Measurements from ENCODE around the gene C17orf75.
"Not testable (repeated sequence)": the region's sequence is repeated elsewhere in the genome, so short reads cannot be mapped to it uniquely, and the experiment has no call there.

The C17orf75 gene

DNA sequence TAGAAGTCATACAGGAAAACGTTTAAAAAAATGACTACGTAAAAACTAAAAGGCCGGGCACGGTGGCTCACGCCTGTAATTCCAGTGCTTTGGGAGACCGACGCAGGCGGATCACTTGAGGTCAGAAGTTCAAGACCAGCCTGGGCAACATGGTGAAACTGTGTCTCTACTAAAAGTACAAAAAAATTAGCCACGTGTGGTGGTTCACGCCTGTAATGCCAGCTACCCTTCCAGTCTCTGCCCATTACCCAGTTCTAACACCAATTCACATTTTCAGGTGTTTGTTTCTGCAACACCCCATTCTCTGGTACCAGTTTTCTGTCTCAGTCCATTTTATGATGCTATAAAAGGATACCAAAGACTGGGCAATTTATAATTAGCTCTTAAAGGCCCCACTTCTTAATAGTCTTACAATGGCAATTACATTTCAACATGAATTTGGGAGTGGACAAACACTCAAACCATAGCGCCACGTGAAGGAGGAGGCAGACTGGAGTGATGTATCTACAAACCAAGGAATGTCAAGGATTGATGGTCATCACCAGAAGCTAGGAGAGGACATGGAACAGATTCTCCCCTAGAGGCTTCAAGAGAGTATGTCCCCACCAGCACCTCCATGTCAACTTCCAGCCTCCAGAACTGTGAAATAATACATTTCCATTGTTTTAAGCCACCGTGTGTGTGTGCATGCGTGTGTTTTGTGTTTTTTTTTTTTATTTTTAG, 791 bp upstream of the C17orf75 start:
- DNase-seq: no peak

DNA sequence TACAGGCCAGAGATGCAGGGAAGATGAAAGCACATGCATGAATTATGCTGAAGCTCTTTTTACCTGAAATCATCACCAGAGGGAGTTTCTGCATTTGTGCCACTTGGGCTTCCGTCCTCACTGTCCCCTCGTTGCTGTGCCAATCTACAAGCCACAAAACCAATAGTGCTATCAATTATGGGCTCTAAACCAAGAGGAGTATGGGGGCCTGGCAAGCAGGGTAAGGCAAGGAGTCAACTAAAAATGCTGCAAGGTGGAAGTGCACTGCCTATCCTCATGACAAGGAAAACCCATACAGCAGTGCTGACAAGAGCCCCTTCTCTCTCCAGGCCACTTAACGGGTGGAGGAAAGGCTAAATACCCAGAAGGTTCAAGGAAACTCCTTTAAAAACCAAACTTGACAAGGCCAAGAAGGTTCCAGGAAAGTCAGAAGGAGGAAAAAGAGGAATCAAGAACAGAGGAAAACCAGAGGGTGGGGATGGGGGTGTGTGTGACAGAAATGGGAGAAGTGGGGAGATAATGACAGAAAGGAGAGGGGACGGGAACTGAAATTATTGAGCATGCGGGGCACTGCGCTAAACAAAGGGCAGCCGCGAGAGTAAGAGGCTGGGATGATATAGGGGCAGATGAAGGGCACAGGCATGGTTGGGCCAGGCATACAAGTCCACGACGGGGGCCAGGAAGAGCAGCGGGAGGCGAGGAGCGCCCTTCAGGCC, 674 bp downstream of the C17orf75 start:
- peak; percentile 44 for DNase-seq

DNA sequence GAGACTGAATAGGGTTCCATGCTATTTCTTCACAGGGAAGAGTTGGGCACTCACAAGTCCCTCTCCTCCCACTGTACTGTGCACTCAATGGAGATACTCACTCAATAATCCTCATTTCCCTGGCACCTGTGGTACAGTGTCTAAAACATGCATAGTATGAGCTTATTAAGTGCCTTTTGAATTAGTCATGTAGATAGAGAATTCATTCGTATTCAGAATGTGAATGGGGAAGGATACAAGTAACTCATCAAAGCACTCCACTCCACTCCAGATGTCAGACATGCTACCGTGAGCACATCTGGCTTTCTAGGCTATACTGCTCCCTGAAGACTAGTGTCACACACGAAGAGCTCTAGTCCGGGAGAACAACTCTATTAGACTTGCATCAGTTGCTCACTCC, 6.3 kb downstream of the C17orf75 start:
- no peak for DNase-seq

- DNase-seq: no peak
These were observed 6.9 kb downstream of the C17orf75 start for GRCh38 chr17:32335046-32335445.

DNA sequence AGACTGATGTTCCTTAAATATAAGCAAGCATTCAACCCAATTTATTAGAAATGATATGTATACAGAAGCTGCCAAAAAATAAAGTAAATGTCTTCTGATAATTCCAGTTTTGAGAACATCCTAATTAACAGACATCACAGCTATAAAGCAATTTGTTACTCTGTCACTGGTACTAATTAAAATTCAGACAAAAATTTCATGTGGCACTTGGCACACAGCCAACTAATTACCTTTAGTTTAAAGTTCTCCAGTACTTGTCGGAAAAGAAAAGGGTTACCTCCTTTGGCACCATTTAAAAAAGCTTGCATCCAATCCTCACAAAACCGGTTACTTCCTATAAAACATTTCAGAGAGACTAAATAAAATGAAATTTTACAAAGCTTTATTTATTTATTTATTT, 8.8 kb downstream of the C17orf75 start:
- no peak for DNase-seq

- no peak for DNase-seq
These were observed 10.5 kb downstream of the C17orf75 start for GRCh38 chr17:32331243-32332040.

DNA sequence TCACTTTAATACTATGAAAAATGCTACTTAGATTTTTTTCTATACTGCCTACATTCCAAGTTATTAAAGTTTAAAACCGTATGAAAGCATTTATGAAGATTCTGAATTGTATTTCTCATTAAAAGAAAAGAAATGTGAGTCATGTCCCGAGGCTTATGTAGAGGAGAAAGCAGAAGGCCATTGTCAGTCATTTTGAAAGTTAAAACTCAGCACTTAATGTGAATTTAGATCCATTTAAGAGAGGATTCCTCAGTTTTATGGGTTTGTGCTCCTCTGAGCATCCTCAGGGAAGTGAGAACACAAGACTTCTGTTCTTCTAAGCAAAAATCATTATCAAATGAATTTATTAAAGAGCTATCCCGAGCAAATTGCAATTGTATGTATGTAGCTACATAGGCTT, 11.8 kb downstream of the C17orf75 start:
- no peak for DNase-seq

DNA sequence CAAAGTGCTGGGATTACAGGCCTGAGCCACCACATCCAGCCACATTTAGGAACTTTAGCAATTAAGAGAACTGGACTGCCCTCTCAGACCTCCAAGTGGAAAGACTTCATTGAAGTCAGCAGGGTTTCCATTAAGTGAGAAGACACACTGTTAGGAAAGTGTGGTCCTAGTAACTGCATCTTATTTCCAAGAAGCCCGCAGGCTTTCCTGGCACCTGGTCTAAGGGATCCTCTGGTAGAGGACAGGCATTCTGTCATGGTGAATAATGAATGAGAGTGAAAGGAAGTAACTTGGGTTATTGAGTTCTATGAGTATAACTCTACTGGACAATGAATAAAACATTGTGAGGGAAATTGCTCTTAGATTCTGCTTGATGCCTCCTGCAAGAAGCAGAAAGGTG, 14.1 kb downstream of the C17orf75 start:
- DNase-seq: no peak

- DNase-seq: peak; percentile 10
These were observed 18.0 kb downstream of the C17orf75 start for GRCh38 chr17:32323811-32324491.

DNA sequence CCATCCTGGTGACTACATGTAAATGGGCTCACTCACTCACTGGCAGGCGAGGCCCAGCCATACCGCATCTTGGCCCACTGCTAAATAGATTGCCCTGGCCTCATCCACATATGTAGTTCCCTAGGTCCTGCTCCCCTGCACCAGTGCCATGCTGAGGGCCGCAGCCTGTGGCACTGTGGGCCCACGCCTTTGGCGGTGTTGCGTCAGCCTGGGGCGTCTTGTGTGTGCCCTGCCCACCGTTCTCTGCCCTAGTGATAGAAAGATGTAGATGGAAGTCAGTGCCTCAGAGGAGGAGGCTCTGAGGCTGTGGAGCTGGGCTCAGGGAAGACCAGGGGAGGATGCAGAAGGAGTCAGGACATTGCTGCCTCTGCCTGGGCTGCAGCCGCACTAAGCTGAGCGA, 18.9 kb downstream of the C17orf75 start:
- DNase-seq: no peak

GRCh38 chr17:32320847-32321246, 21.1 kb downstream of the C17orf75 start:
- DNase-seq: no peak

DNA sequence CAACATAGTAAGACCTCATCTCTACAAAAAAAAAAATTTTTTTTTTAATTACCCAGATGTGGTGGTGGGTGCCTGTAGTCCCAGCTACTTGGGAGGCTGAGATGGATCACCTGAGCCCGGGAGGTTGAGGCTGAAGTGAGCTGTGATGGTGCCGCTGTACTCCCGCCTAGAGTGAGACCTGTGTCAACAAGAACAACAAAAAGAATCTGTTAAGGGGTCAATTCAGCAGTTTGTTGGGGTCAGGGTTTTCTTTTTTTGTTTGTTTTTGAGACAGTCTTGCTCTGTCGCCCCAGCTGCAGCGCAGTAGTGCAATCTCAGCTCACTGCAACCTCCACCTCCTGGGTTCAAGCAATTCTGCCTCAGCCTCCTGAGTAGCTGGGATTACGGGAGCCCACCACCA, 21.9 kb downstream of the C17orf75 start:
- not testable (repeated sequence) for DNase-seq

- DNase-seq: peak; percentile 73
These were observed 22.4 kb downstream of the C17orf75 start for GRCh38 chr17:32319548-32319905.

- no peak for DNase-seq
These were observed 23.9 kb downstream of the C17orf75 start for GRCh38 chr17:32318071-32318470.

DNA sequence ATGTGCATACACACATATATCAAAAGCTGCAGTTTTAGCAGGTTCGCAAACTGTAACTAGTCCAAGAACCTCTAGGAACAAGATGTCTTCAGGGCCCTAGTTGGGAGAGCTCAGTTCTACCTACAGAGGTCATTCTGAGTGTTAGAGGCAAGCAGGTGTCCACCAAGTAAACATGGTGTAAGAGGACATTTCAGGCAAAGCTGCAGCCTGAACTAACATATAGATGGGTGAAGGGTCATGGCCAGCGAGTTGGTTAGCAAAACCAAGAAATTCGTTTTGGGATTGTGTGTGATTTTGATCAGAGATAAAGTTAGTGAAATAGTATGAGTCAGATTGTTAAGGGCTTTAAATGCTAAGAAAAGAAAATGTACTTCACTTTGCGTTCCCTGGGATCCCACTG, 24.6 kb downstream of the C17orf75 start:
- DNase-seq: no peak

- not testable (repeated sequence) for DNase-seq
These were observed 25.3 kb downstream of the C17orf75 start for GRCh38 chr17:32316653-32317052.

GRCh38 chr17:32315171-32315570, 26.8 kb downstream of the C17orf75 start:
- DNase-seq: no peak

GRCh38 chr17:32314636-32315035, 27.3 kb downstream of the C17orf75 start:
- no peak for DNase-seq

GRCh38 chr17:32311028-32311536, 30.9 kb downstream of the C17orf75 start:
- no peak for DNase-seq

GRCh38 chr17:32307658-32308057, 34.3 kb downstream of the C17orf75 start:
- DNase-seq: no peak

DNA sequence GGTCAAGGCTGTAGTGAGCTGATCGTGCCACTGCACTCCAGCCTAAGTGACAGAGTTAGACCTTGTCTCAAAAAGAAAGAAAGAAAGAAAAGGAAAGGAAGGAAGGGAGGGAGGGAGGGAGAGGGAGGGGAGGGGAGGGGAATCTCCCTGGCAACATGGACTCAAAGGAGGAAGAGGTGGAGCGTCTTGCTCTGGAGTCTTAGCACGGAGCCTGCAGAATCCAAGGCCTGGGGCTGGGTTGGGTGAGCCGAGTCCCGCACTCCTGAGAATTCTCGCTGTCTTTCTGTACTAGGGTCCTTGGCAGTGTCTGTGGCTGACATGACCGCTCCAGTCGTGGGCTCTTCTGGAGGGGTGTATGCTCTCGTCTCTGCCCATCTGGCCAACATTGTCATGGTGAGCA, 36.9 kb downstream of the C17orf75 start:
- DNase-seq: no peak

GRCh38 chr17:32303781-32304288, 38.1 kb downstream of the C17orf75 start:
- no peak for DNase-seq

All from stimulated activated CD4-positive, alpha-beta T cell treated with anti-CD3 and anti-CD28 coated beads, Interleukin-1b, Interleukin-23, amount 100 ng/mL, for 48 hours (primary cell).